Activated naive CD4-positive, alpha-beta T cell treated with anti-CD3 and anti-CD28 coated beads, Interleukin-2, amount 50 U/mL, for 24 hours (primary cell): ENCODE results near the gene TPBG.

Experiments
- H3K27ac Mint-ChIP-seq: one replicate; pipeline ENCODE4 v1.8.0; 2021; ENCODE audit warnings: mild to moderate bottlenecking, mixed read lengths
- H3K27me3 Mint-ChIP-seq: one replicate; pipeline ENCODE4 v1.8.0; 2021; ENCODE audit warnings: mixed read lengths
- H3K36me3 Mint-ChIP-seq: one replicate; pipeline ENCODE4 v1.8.0; 2021; ENCODE audit warnings: mixed read lengths
- H3K4me1 Mint-ChIP-seq: one replicate; pipeline ENCODE4 v1.8.0; 2021; ENCODE audit warnings: mixed read lengths
- H3K4me3 Mint-ChIP-seq: one replicate; pipeline ENCODE4 v1.8.0; 2021; ENCODE audit warnings: mild to moderate bottlenecking, mixed read lengths
- H3K9me3 Mint-ChIP-seq: one replicate; pipeline ENCODE4 v1.8.0; 2021; ENCODE audit warnings: mixed read lengths

The TPBG gene

GRCh38 chr6:82363428-82364086 is at the start of gene TPBG:
Gene TPBG (plus strand): TSS chr6:82363817. CDS start chr6:82364962, 1,145 bp downstream.
- Mint-ChIP-seq H3K9me3 (peaks cover 6% of the 10 kb centered on the region), H3K36me3 (no peaks in the 10 kb centered on the region), H3K27me3 (peaks cover 42% of the 10 kb centered on the region), H3K4me3 (peak within 1 kb of the TSS; percentile 77), H3K4me1 (peaks cover 18% of the 10 kb centered on the region), H3K27ac (no peak within 1 kb of the TSS)

GRCh38 chr6:82322386-82322785 is 41.2 kb upstream of the TPBG start:
- Mint-ChIP-seq H3K4me3 (no peak overlapping the region), H3K9me3 (peaks cover 6% of the 10 kb centered on the region), H3K27me3 (peaks cover 8% of the 10 kb centered on the region)

GRCh38 chr6:82329766-82330165 is 33.9 kb upstream of the TPBG start:
- no peak overlapping the region for H3K4me3 Mint-ChIP-seq
- peaks cover 5% of the 10 kb centered on the region for H3K27me3 Mint-ChIP-seq
- no peaks in the 10 kb centered on the region for H3K4me1 Mint-ChIP-seq
- H3K9me3 Mint-ChIP-seq: no peaks in the 10 kb centered on the region
- H3K36me3 Mint-ChIP-seq: no peaks in the 10 kb centered on the region
- H3K27ac Mint-ChIP-seq: no peak overlapping the region

More at GRCh38 chr6:82322386-82322785, 41.2 kb upstream of the TPBG start:
- Mint-ChIP-seq H3K27ac (no peak overlapping the region), H3K4me1 (no peaks in the 10 kb centered on the region), H3K36me3 (no peaks in the 10 kb centered on the region)

- Mint-ChIP-seq H3K27me3 (peaks cover 8% of the 10 kb centered on the region), H3K4me1 (no peaks in the 10 kb centered on the region), H3K9me3 (no peaks in the 10 kb centered on the region), H3K27ac (no peak overlapping the region), H3K36me3 (no peaks in the 10 kb centered on the region), H3K4me3 (no peak overlapping the region)
Observed at GRCh38 chr6:82330171-82330804, 33.3 kb upstream of the TPBG start.

- Mint-ChIP-seq H3K9me3 (no peaks in the 10 kb centered on the region), H3K27me3 (peaks cover 8% of the 10 kb centered on the region), H3K36me3 (no peaks in the 10 kb centered on the region), H3K4me3 (no peak overlapping the region), H3K27ac (no peak overlapping the region), H3K4me1 (no peaks in the 10 kb centered on the region)
Observed at GRCh38 chr6:82331031-82331773, 32.4 kb upstream of the TPBG start.

GRCh38 chr6:82333781-82334180 is 29.8 kb upstream of the TPBG start:
- H3K27ac Mint-ChIP-seq: no peak overlapping the region
- H3K4me3 Mint-ChIP-seq: no peak overlapping the region
- H3K9me3 Mint-ChIP-seq: no peaks in the 10 kb centered on the region
- H3K4me1 Mint-ChIP-seq: no peaks in the 10 kb centered on the region
- no peaks in the 10 kb centered on the region for H3K36me3 Mint-ChIP-seq
- H3K27me3 Mint-ChIP-seq: peaks cover 6% of the 10 kb centered on the region

- H3K27me3 Mint-ChIP-seq: peaks cover 3% of the 10 kb centered on the region
- no peaks in the 10 kb centered on the region for H3K4me1 Mint-ChIP-seq
- H3K9me3 Mint-ChIP-seq: peaks cover 6% of the 10 kb centered on the region
- H3K27ac Mint-ChIP-seq: no peak overlapping the region
- H3K4me3 Mint-ChIP-seq: no peak overlapping the region
- no peaks in the 10 kb centered on the region for H3K36me3 Mint-ChIP-seq
Observed at GRCh38 chr6:82337688-82338257, 25.8 kb upstream of the TPBG start.

GRCh38 chr6:82348130-82348529 is 15.5 kb upstream of the TPBG start:
- Mint-ChIP-seq H3K36me3 (no peaks in the 10 kb centered on the region), H3K9me3 (peaks cover 16% of the 10 kb centered on the region), H3K27ac (no peak overlapping the region), H3K4me1 (no peaks in the 10 kb centered on the region), H3K27me3 (peaks cover 11% of the 10 kb centered on the region), H3K4me3 (no peak overlapping the region)

- H3K4me3 Mint-ChIP-seq: no peak overlapping the region
- no peak overlapping the region for H3K27ac Mint-ChIP-seq
- no peaks in the 10 kb centered on the region for H3K9me3 Mint-ChIP-seq
- H3K27me3 Mint-ChIP-seq: peaks cover 12% of the 10 kb centered on the region
- H3K36me3 Mint-ChIP-seq: no peaks in the 10 kb centered on the region
- H3K4me1 Mint-ChIP-seq: no peaks in the 10 kb centered on the region
Observed at GRCh38 chr6:82353848-82354247, 9.8 kb upstream of the TPBG start.

- Mint-ChIP-seq H3K27ac (no peak overlapping the region), H3K4me3 (no peak overlapping the region), H3K27me3 (peaks cover 35% of the 10 kb centered on the region), H3K4me1 (peaks cover 13% of the 10 kb centered on the region), H3K9me3 (peaks cover 6% of the 10 kb centered on the region), H3K36me3 (no peaks in the 10 kb centered on the region)
Observed at GRCh38 chr6:82360552-82360951, 3.1 kb upstream of the TPBG start.

GRCh38 chr6:82361631-82362030 is 2.0 kb upstream of the TPBG start:
- Mint-ChIP-seq H3K27me3 (peaks cover 44% of the 10 kb centered on the region), H3K9me3 (peaks cover 6% of the 10 kb centered on the region), H3K4me1 (peaks cover 18% of the 10 kb centered on the region), H3K27ac (no peak overlapping the region), H3K4me3 (no peak overlapping the region), H3K36me3 (no peaks in the 10 kb centered on the region)

- peaks cover 18% of the 10 kb centered on the region for H3K4me1 Mint-ChIP-seq
- no peak overlapping the region for H3K4me3 Mint-ChIP-seq
- H3K27ac Mint-ChIP-seq: no peak overlapping the region
- H3K27me3 Mint-ChIP-seq: peaks cover 46% of the 10 kb centered on the region
- H3K36me3 Mint-ChIP-seq: no peaks in the 10 kb centered on the region
- H3K9me3 Mint-ChIP-seq: peaks cover 6% of the 10 kb centered on the region
Observed at GRCh38 chr6:82362144-82362543, 1.5 kb upstream of the TPBG start.

GRCh38 chr6:82362878-82363427 is 664 bp upstream of the TPBG start:
- Mint-ChIP-seq H3K4me3 (peak overlapping the region; percentile 77), H3K27me3 (peaks cover 45% of the 10 kb centered on the region), H3K9me3 (peaks cover 6% of the 10 kb centered on the region), H3K36me3 (no peaks in the 10 kb centered on the region), H3K4me1 (peaks cover 18% of the 10 kb centered on the region), H3K27ac (no peak overlapping the region)

- Mint-ChIP-seq H3K27me3 (peaks cover 42% of the 10 kb centered on the region), H3K4me1 (peaks cover 18% of the 10 kb centered on the region), H3K9me3 (peaks cover 6% of the 10 kb centered on the region), H3K36me3 (no peaks in the 10 kb centered on the region), H3K4me3 (peak overlapping the region; percentile 77), H3K27ac (no peak overlapping the region)
Observed at GRCh38 chr6:82364087-82365015, 734 bp downstream of the TPBG start.
